ENCODE measurements around the gene MEOX2.
A peak's percentile ranks its signal among the peaks of the same experiment; 100 is the strongest.

MEOX2 gene

GRCh38 chr7:15681186-15681585 is 5.3 kb downstream of the MEOX2 start:
- no peak for DNase-seq (ENCODE audit: low spot score)

GRCh38 chr7:15680446-15680845 is 6.0 kb downstream of the MEOX2 start:
- DNase-seq (ENCODE audit: low spot score), result no peak

GRCh38 chr7:15679306-15679705 is 7.2 kb downstream of the MEOX2 start:
- DNase-seq (ENCODE audit: low spot score), result no peak

- no peak for DNase-seq (ENCODE audit: low spot score)
Observed at GRCh38 chr7:15678653-15679052, 7.8 kb downstream of the MEOX2 start.

GRCh38 chr7:15675379-15675778 is 11.1 kb downstream of the MEOX2 start:
- DNase-seq (ENCODE audit: low spot score), result no peak

GRCh38 chr7:15674586-15674985 is 11.9 kb downstream of the MEOX2 start:
- no peak for DNase-seq (ENCODE audit: low spot score)

GRCh38 chr7:15669443-15670090 is 16.9 kb downstream of the MEOX2 start:
- peak; percentile 8 for DNase-seq (ENCODE audit: low spot score)

GRCh38 chr7:15667991-15668390 is 18.5 kb downstream of the MEOX2 start:
- DNase-seq (ENCODE audit: low spot score), result no peak

- no peak for DNase-seq (ENCODE audit: low spot score)
Observed at GRCh38 chr7:15662451-15662850, 24.0 kb downstream of the MEOX2 start.

GRCh38 chr7:15658247-15658646 is 28.2 kb downstream of the MEOX2 start:
- DNase-seq (ENCODE audit: low spot score), result no peak

- no peak for DNase-seq (ENCODE audit: low spot score)
Observed at GRCh38 chr7:15652776-15653290, 33.6 kb downstream of the MEOX2 start.

- DNase-seq (ENCODE audit: low spot score), result no peak
Observed at GRCh38 chr7:15651693-15652092, 34.8 kb downstream of the MEOX2 start.

- DNase-seq (ENCODE audit: low spot score), result no peak
Observed at GRCh38 chr7:15650787-15651186, 35.7 kb downstream of the MEOX2 start.

GRCh38 chr7:15648461-15648961 is 38.0 kb downstream of the MEOX2 start:
- DNase-seq (ENCODE audit: low spot score), result no peak

GRCh38 chr7:15647309-15647708 is 39.2 kb downstream of the MEOX2 start:
- no peak for DNase-seq (ENCODE audit: low spot score)

- DNase-seq (ENCODE audit: low spot score), result peak; percentile 3
Observed at GRCh38 chr7:15643000-15643705, 43.3 kb downstream of the MEOX2 start.

- DNase-seq (ENCODE audit: low spot score), result no peak
Observed at GRCh38 chr7:15628876-15629275, 57.6 kb downstream of the MEOX2 start.

- no peak for DNase-seq (ENCODE audit: low spot score)
Observed at GRCh38 chr7:15626041-15626440, 60.4 kb downstream of the MEOX2 start.

- DNase-seq (ENCODE audit: low spot score), result no peak
Observed at GRCh38 chr7:15625466-15625865, 61.0 kb downstream of the MEOX2 start.

- no peak for DNase-seq (ENCODE audit: low spot score)
Observed at GRCh38 chr7:15621468-15621867, 65.0 kb downstream of the MEOX2 start.

GRCh38 chr7:15620491-15621185 is 65.8 kb downstream of the MEOX2 start:
- DNase-seq (ENCODE audit: low spot score), result no peak

GRCh38 chr7:15618275-15618674 is 68.2 kb downstream of the MEOX2 start:
- DNase-seq (ENCODE audit: low spot score), result no peak

- DNase-seq (ENCODE audit: low spot score), result no peak
Observed at GRCh38 chr7:15612205-15612604, 74.3 kb downstream of the MEOX2 start.

All from GM03348 (cell line).